ENCODE results near the gene TLE7.

Gene TLE7

DNA sequence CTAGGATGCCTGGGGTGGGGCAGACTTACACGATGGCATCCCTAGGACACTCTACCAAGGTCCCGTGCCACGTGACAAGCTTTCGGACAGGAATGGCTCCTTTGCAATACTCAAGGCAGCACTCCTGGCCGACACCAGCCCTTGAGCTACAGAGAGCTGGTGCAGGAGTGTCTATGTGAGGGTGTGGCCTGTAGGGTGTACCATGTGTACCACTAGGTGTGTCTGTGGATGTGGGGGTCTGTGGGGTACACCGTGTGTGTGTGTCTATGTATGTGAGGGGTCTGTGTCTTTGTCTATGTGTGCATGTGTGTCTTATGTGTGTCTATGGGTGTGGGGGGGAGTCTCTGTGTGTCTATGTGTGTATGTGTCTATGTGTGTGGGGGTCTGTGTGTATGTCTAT, 1.9 kb upstream of the TLE7 start:
- H3K36me3 Mint-ChIP-seq (ENCODE audit: low read depth) = peaks cover 34% of the 10 kb centered on the region
- H3K27ac Mint-ChIP-seq = no peak overlapping the region
- peaks cover 6% of the 10 kb centered on the region for H3K4me1 Mint-ChIP-seq
- DNase-seq = no peak
- H3K4me3 Mint-ChIP-seq = no peak overlapping the region
- TF ChIP-seq CTCF (IDR thresholded peaks at IDR 0.05) = no peak
- H3K27me3 Mint-ChIP-seq (ENCODE audit: low read depth, poor library complexity) = peaks cover 13% of the 10 kb centered on the region
- H3K9me3 Mint-ChIP-seq = peaks cover 55% of the 10 kb centered on the region

DNA sequence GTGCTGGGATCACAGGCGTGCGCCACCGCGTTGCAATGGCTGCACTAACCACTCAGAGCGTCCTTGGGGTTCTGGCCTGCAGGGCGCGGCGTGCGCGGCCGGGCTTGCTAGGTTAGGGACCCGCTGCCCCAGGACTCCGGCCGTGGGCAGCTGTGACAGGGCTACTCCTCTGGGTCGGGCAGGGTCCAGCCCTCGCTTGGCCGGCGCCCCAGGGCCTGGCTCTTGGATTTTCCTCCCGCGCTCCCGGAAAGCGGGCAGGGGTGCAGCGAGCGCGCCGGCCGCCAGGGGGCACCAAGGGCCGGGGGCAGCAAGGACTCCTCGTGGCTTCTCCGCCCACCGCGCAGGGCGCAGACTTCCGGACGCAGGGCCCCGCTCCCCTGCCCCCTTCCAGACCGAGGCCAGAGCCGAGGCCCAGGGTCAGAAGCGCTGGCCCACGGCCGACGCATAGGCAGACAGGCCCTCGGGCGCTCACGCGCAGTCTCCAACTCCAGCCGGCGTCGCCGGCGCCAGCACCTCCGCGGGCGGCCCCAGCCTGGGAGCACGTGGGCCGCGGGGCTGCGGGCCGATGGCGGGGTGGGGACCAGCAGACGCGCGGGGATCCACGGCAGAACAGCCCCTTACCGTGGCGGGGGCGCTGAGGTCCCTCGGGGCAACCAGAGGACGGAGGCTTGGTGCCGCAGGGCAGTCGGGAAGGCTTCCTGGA, 355 bp downstream of the TLE7 start:
- Mint-ChIP-seq H3K36me3 (ENCODE audit: low read depth) (peaks cover 16% of the 10 kb centered on the region), H3K27me3 (ENCODE audit: low read depth, poor library complexity) (peaks cover 20% of the 10 kb centered on the region), H3K9me3 (peaks cover 32% of the 10 kb centered on the region), H3K4me1 (peaks cover 6% of the 10 kb centered on the region), H3K4me3 (no peak overlapping the region), H3K27ac (no peak overlapping the region)
- TF ChIP-seq CTCF (IDR thresholded peaks at IDR 0.05) = no peak
- no peak for DNase-seq

DNA sequence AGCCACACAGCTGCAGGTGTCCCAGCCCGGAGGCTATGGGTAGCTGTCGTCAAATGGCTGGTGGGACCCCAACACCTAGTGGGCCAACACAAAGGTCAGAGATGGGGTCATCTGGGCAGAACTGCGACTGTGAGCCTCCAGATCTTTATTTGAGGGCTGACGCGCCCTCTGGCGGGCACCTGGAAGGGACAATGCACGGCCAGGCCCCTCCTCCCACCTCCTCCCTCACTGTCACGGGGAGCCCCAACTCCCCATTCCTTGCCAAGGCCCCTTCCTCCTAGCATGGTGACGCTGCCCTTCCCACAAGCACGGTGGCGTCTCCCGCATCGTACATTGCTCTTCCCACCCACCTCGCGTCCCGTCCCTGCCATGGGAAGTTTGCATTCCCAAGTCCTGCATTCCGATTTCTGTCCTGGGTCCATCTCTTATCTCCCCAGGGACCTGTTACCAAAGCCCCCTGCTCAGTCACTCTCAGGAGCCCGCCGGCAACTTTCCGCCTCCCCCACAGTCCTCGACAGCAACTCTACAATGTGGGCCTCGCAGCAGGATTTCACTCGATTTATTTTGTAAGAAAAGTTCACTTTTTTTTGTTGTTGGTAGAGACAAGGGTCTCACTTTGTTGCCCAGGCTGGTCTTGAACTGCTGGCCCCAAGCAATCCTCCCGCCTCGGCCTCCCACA, 1.0 kb downstream of the TLE7 start:
- TF ChIP-seq CTCF (IDR thresholded peaks at IDR 0.05) = peak; percentile 22
- Mint-ChIP-seq H3K36me3 (ENCODE audit: low read depth) (peaks cover 14% of the 10 kb centered on the region), H3K27ac (no peak overlapping the region), H3K4me1 (peaks cover 6% of the 10 kb centered on the region), H3K9me3 (peaks cover 26% of the 10 kb centered on the region), H3K4me3 (no peak overlapping the region), H3K27me3 (ENCODE audit: low read depth, poor library complexity) (peaks cover 24% of the 10 kb centered on the region)
- DNase-seq = no peak

DNA sequence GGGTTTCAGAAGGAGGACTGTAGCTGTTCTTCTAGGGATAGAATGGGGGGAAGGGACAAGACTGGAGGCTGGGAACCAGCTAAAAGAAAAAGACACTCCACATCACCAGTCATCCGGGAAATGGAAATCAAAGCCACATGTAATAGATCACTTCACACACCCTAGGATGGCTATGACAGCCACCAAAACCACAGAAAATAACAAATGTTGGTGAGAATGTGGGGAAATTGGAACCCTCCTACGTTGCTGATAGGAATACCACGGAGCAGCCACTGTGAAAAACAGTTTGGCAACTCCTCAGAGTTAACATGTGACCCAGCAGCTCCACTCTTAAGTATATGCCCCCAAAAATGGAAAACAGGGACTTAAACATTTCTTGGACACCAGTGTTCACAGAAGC, 2.3 kb downstream of the TLE7 start:
- Mint-ChIP-seq H3K27me3 (ENCODE audit: low read depth, poor library complexity) (peaks cover 27% of the 10 kb centered on the region), H3K27ac (no peak overlapping the region), H3K36me3 (ENCODE audit: low read depth) (peaks cover 7% of the 10 kb centered on the region), H3K4me1 (peaks cover 6% of the 10 kb centered on the region), H3K4me3 (no peak overlapping the region), H3K9me3 (peaks cover 13% of the 10 kb centered on the region)
- no peak for TF ChIP-seq CTCF (IDR thresholded peaks at IDR 0.05)
- DNase-seq = no peak

DNA sequence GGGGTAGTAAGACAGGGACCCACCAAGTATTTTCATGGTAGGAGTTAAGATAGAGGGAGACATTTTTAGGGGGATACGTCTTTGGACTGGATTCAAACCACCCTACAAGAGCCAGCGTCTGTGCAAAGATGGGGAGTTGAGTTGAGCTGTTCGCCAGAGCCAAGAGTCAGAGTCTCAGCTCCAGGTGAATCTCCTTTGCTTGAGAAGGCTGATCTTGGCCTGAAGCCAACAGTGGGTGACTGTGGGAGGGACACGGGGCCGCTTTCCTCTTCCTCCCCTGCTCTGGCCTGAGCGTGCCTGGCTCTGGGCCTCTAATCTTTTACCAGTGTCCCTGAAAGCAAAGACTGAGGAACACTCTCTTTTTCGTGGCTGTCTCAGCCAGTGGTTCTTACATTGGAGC, 5.4 kb downstream of the TLE7 start:
- H3K36me3 Mint-ChIP-seq (ENCODE audit: low read depth) = no peaks in the 10 kb centered on the region
- H3K4me1 Mint-ChIP-seq = peaks cover 6% of the 10 kb centered on the region
- DNase-seq = no peak
- no peaks in the 10 kb centered on the region for H3K9me3 Mint-ChIP-seq
- H3K4me3 Mint-ChIP-seq = no peak overlapping the region
- TF ChIP-seq CTCF (IDR thresholded peaks at IDR 0.05) = no peak
- peaks cover 38% of the 10 kb centered on the region for H3K27me3 Mint-ChIP-seq (ENCODE audit: low read depth, poor library complexity)
- no peak overlapping the region for H3K27ac Mint-ChIP-seq

DNA sequence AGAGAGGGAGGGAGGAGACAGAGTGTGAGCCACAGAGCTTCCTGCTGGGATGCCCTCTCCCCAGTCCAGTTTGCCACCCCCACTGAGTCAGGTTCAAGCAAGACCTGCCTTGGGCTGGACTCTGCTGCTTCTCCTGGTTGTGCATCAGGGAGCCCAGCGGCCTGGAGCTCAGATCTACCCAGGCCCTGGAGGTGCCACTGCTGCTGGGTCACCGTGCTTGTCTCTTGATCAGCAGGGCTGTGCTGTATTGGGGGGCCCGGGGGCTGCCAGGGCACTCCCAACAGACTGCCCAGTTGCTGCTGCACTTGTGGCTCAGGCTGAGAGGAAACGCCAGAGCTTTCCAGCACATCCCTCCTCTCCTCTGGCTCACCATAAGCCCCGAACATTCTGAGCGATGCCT, 8.9 kb downstream of the TLE7 start:
- H3K9me3 Mint-ChIP-seq = peaks cover 10% of the 10 kb centered on the region
- H3K36me3 Mint-ChIP-seq (ENCODE audit: low read depth) = no peaks in the 10 kb centered on the region
- H3K27ac Mint-ChIP-seq = no peak overlapping the region
- H3K4me3 Mint-ChIP-seq = no peak overlapping the region
- DNase-seq = no peak
- no peak for TF ChIP-seq CTCF (IDR thresholded peaks at IDR 0.05)
- peaks cover 54% of the 10 kb centered on the region for H3K27me3 Mint-ChIP-seq (ENCODE audit: low read depth, poor library complexity)
- no peaks in the 10 kb centered on the region for H3K4me1 Mint-ChIP-seq

All from nephron progenitor cell (in vitro differentiated cells).